CD14-positive monocyte (primary cell): ENCODE measurements around the gene CENPK. TPM values are rescaled to one million over a fixed set of nuclear protein-coding genes. Genes with fewer than 3 reads are reported as not detected.

Experiments used
- DNase-seq, 3 donors: peaks; one replicate each; pipeline ENCODE4 v3.0.0-alpha.2; 2011 to 2022
- H2AFZ ChIP-seq: 2 replicates; pipeline ENCODE4 v1.6.0; 2012; ENCODE audit warnings: mild to moderate bottlenecking, low read depth, low read length, inconsistent platforms; ENCODE audit not compliant: insufficient read depth, poor library complexity, severe bottlenecking
- H3K27ac ChIP-seq, 2 donors: 1 replicate in 1 of 2; 2 replicates in 1 of 2; pipeline ENCODE4 v1.5.1; 2012 to 2013; ENCODE audit warnings: low read length in 2 of 2, control low read depth in 1 of 2, inconsistent platforms in 1 of 2, low read depth in 1 of 2, mild to moderate bottlenecking in 1 of 2
- H3K27me3 ChIP-seq, 2 donors: one replicate each; pipeline versions ENCODE4 v1.6.0 to v1.6.1; 2011 to 2013; ENCODE audit warnings: low read length in 2 of 2; ENCODE audit not compliant: control insufficient read depth in 2 of 2, insufficient read depth in 2 of 2
- H3K36me3 ChIP-seq, 2 donors: replicated peaks in 1 of 2; 1 replicate in 1 of 2; 2 replicates in 1 of 2; pipeline versions ENCODE4 v1.5.1 to v1.6.1; 2012 to 2013; ENCODE audit warnings: low read length in 2 of 2, control low read depth in 1 of 2, inconsistent platforms in 1 of 2, mild to moderate bottlenecking in 1 of 2; ENCODE audit not compliant: insufficient read depth in 2 of 2, control insufficient read depth in 1 of 2
- H3K4me1 ChIP-seq, 2 donors: 1 replicate in 1 of 2; 2 replicates in 1 of 2; pipeline versions ENCODE4 v1.5.1 to v1.6.1; 2012 to 2013; ENCODE audit warnings: low read length in 2 of 2, control low read depth in 1 of 2, inconsistent platforms in 1 of 2, mild to moderate bottlenecking in 1 of 2, moderate library complexity in 1 of 2; ENCODE audit not compliant: insufficient read depth in 2 of 2, control insufficient read depth in 1 of 2
- H3K4me2 ChIP-seq: replicated peaks from 2 replicates; pipeline ENCODE3; 2012; ENCODE audit warnings: low read length, moderate library complexity, mild to moderate bottlenecking; ENCODE audit not compliant: poor library complexity, severe bottlenecking; ENCODE audit errors: extremely low read depth
- H3K4me3 ChIP-seq, 3 experiments: fragments of 200-600 bp in 1 of 3; sonication (generic) in 1 of 3; replicated peaks in 1 of 3; 1 replicate in 2 of 3; 2 replicates in 1 of 3; pipeline ENCODE4 v1.5.1; 2011 to 2013; ENCODE audit warnings: low read length in 3 of 3, mild to moderate bottlenecking in 3 of 3, control low read depth in 2 of 3, low read depth in 2 of 3, inconsistent platforms in 1 of 3, moderate library complexity in 1 of 3
- H3K79me2 ChIP-seq: 2 replicates; pipeline ENCODE4 v1.6.0; 2012; ENCODE audit warnings: mild to moderate bottlenecking, control low read depth, inconsistent platforms, low read length, moderate library complexity; ENCODE audit not compliant: insufficient read depth
- H3K9ac ChIP-seq: 2 replicates; pipeline ENCODE4 v1.6.0; 2017; ENCODE audit warnings: low read length, mild to moderate bottlenecking; ENCODE audit not compliant: insufficient read depth, poor library complexity, severe bottlenecking
- H3K9me3 ChIP-seq, 2 donors: replicated peaks in 1 of 2; 1 replicate in 1 of 2; 2 replicates in 1 of 2; pipeline versions ENCODE4 v1.5.1 to v1.6.1; 2012 to 2013; ENCODE audit warnings: low read length in 2 of 2, control low read depth in 1 of 2; ENCODE audit not compliant: control insufficient read depth in 1 of 2, insufficient read depth in 1 of 2
- H4K20me1 ChIP-seq: 2 replicates; pipeline ENCODE4 v1.6.0; 2012; ENCODE audit warnings: mild to moderate bottlenecking, low read length, control low read depth, moderate library complexity; ENCODE audit not compliant: insufficient read depth
- H3K27ac Mint-ChIP-seq, 7 donors: one replicate each; pipeline ENCODE4 v1.8.0; 2020; ENCODE audit warnings: mild to moderate bottlenecking in 7 of 7, mixed read lengths in 7 of 7, moderate library complexity in 6 of 7, inconsistent platforms in 2 of 7
- H3K27me3 Mint-ChIP-seq, 3 donors: one replicate each; pipeline ENCODE4 v1.8.0; 2021 to 2022; ENCODE audit warnings: low read depth in 3 of 3, mild to moderate bottlenecking in 3 of 3, mixed read lengths in 3 of 3, moderate library complexity in 3 of 3, inconsistent platforms in 1 of 3
- H3K36me3 Mint-ChIP-seq, 2 donors: one replicate each; pipeline ENCODE4 v1.8.0; 2020; ENCODE audit warnings: mixed read lengths in 2 of 2, inconsistent platforms in 1 of 2, mild to moderate bottlenecking in 1 of 2
- H3K4me1 Mint-ChIP-seq: one replicate; pipeline ENCODE4 v1.8.0; 2020; ENCODE audit warnings: mild to moderate bottlenecking, mixed read lengths
- H3K4me3 Mint-ChIP-seq, 2 donors: one replicate each; pipeline ENCODE4 v1.8.0; 2020; ENCODE audit warnings: mild to moderate bottlenecking in 2 of 2, mixed read lengths in 2 of 2, moderate library complexity in 1 of 2
- H3K9me3 Mint-ChIP-seq, 7 donors: one replicate each; pipeline ENCODE4 v1.8.0; 2020 to 2022; ENCODE audit warnings: mixed read lengths in 7 of 7, mild to moderate bottlenecking in 6 of 7, moderate library complexity in 6 of 7, inconsistent platforms in 2 of 7
- WGBS: methylation state at CpG from one replicate; pipeline ENCODE4 v1.1.5; 2013; ENCODE audit warnings: missing lambda C conversion rate; ENCODE audit not compliant: insufficient coverage; 5-methylcytosine and 5-hydroxymethylcytosine counted together
- intact Hi-C, 2 donors: fragments of 100-400 bp; cut with micrococcal nuclease; formaldehyde crosslinking; loops; one replicate each; pipeline versions ENCODE4 v1.15.0 to v1.15.1; 2023
- polyA plus RNA-seq, 3 donors: library from polyadenylated mRNA; depleted of rRNA in 1 of 3; unstranded in 2 of 3; stranded (reverse) in 1 of 3; fragments of 300-500 nt in 2 of 3; fragments of >200 nt in 1 of 3; fragmentation: Illumina TruSeq in 2 of 3; gene quantifications; 1 replicate in 2 of 3; 2 replicates in 1 of 3; pipeline ENCODE4 v1.2.3, GENCODE V29; 2012 to 2021
- TF ChIP-seq, protein P1 (sequence below): fragments of 200-600 bp; IDR thresholded peaks from one replicate; pipeline ENCODE4 v1.8.0; 2022; ENCODE audit warnings: antibody characterized with exemption, mild to moderate bottlenecking

CENPK gene
- polyA plus RNA-seq, 3 donors, result 0.27 to 1.8 (median 0.83) TPM

DNA sequence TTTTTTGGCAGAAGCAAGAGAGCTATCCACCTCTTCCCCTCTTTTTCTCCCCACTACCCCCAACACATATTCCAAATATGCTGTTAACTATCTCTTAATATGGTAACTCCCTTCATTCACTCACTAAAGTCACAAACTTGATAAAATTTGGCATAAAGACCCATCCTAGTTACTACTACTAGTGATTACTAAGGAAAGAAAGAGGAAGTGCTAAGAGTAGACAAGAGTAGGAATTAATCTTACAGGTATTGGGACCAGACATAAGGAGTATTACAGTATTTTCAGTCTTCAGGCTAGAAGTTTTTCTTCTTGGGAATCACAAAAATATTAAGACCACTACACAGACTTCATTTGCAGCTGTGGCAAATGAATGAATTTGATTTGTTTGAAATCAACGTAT lies 83.4 kb downstream of the CENPK start:
- peaks cover 0 to 3% of the 10 kb centered on the region in 2 donors for H3K27me3 ChIP-seq
- Mint-ChIP-seq H3K36me3 (no peaks in the 10 kb centered on the region), H3K27ac (no peak overlapping the region), H3K9me3 (no peaks in the 10 kb centered on the region), H3K27me3 (peaks cover 2 to 9% (median 8%) of the 10 kb centered on the region in 3 donors), H3K4me3 (no peak overlapping the region), H3K4me1 (peaks cover 7% of the 10 kb centered on the region)
- no peaks in the 10 kb centered on the region for H3K9me3 ChIP-seq
- H2AFZ ChIP-seq, result no peak overlapping the region
- no peaks in the 10 kb centered on the region for H3K36me3 ChIP-seq
- no peak overlapping the region for H3K4me3 ChIP-seq
- H3K9ac ChIP-seq, result no peak overlapping the region
- no peak for DNase-seq
- no peak overlapping the region for H3K27ac ChIP-seq
- TF ChIP-seq, protein P1, sequence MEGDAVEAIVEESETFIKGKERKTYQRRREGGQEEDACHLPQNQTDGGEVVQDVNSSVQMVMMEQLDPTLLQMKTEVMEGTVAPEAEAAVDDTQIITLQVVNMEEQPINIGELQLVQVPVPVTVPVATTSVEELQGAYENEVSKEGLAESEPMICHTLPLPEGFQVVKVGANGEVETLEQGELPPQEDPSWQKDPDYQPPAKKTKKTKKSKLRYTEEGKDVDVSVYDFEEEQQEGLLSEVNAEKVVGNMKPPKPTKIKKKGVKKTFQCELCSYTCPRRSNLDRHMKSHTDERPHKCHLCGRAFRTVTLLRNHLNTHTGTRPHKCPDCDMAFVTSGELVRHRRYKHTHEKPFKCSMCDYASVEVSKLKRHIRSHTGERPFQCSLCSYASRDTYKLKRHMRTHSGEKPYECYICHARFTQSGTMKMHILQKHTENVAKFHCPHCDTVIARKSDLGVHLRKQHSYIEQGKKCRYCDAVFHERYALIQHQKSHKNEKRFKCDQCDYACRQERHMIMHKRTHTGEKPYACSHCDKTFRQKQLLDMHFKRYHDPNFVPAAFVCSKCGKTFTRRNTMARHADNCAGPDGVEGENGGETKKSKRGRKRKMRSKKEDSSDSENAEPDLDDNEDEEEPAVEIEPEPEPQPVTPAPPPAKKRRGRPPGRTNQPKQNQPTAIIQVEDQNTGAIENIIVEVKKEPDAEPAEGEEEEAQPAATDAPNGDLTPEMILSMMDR, result no peak
- H3K4me1 ChIP-seq, result peaks cover 20 to 29% of the 10 kb centered on the region in 2 donors
- intact Hi-C loops, result no loop called here
- no CpG with 5 or more reads among the region's 1 CpG for WGBS
- no peaks in the 10 kb centered on the region for H3K79me2 ChIP-seq
- H3K4me2 ChIP-seq, result peak overlapping the region; percentile 94
- no peaks in the 10 kb centered on the region for H4K20me1 ChIP-seq

DNA sequence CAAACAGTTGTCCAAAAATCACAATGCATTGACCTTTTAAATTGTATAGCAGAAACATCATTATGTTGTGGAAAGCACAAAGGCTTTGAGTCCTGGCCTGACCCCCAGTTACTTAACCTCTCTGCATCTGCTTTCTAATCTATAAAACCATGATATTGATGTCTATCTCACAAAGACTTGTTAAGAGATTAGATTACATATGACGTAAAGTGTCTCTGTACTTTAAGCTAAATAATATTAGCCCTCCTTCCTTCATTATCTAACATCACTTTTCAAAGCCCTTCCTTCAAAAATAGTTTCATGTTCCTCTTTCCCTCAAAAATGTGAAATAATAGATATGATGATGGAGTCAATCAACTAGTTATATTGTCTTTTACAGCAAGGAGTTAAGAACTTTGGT lies 84.6 kb downstream of the CENPK start:
- TF ChIP-seq, protein P1, result no peak
- Mint-ChIP-seq H3K27me3 (peaks cover 2 to 9% (median 8%) of the 10 kb centered on the region in 3 donors), H3K27ac (no peak overlapping the region), H3K4me3 (no peak overlapping the region), H3K36me3 (no peaks in the 10 kb centered on the region), H3K4me1 (peaks cover 5% of the 10 kb centered on the region), H3K9me3 (no peaks in the 10 kb centered on the region)
- no peaks in the 10 kb centered on the region for H3K9me3 ChIP-seq
- H3K79me2 ChIP-seq, result no peaks in the 10 kb centered on the region
- peaks cover 16 to 25% of the 10 kb centered on the region in 2 donors for H3K4me1 ChIP-seq
- H4K20me1 ChIP-seq, result no peaks in the 10 kb centered on the region
- no peak overlapping the region for H2AFZ ChIP-seq
- no peaks in the 10 kb centered on the region for H3K36me3 ChIP-seq
- no peak overlapping the region for H3K9ac ChIP-seq
- DNase-seq, result no peak
- intact Hi-C loops, result no loop called here
- H3K4me2 ChIP-seq, result no peak overlapping the region
- peaks cover 0 to 3% of the 10 kb centered on the region in 2 donors for H3K27me3 ChIP-seq
- no peak overlapping the region for H3K4me3 ChIP-seq
- no peak overlapping the region for H3K27ac ChIP-seq
- WGBS, result no CpG with 5 or more reads among the region's 1 CpG
